Panc1 (cell line): ENCODE data around the gene PPA1.

Source experiments
- POLR2AphosphoS5 ChIP-seq: IDR thresholded peaks from 2 replicates; pipeline ENCODE4 v1.6.1; 2012; ENCODE audit warnings: mild to moderate bottlenecking, low read depth, low read length, moderate library complexity
- TCF7L2 ChIP-seq: IDR thresholded peaks from 2 replicates; pipeline ENCODE4 v1.6.1; 2011; ENCODE audit warnings: mild to moderate bottlenecking, low read depth, low read length, inconsistent platforms
- TF ChIP-seq, protein P1 (sequence below): fragments of 450-650 bp; IDR thresholded peaks from 2 replicates; pipeline ENCODE4 v1.5.1; 2017; ENCODE audit warnings: mild to moderate bottlenecking

DNA sequence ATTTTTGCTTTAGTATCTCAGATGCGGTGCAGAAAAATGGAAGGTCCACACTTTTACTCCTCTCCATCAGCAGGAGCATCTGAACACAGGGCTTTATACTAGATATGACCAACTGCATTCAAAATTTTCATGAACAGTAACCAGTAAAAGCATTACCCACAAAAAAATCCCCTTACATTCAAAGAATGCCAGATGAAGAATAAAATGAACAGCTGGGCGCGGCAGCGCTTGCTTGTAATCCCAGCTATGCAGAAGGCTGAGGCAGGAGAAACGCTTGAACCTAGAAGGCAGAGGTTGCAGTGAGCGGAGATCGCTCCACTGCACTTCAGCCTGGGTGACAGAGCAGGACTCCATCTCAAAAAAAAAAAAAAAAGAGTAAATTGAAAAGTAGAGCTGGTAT is 66.0 kb downstream of the PPA1 start:
- TF ChIP-seq, protein P1, sequence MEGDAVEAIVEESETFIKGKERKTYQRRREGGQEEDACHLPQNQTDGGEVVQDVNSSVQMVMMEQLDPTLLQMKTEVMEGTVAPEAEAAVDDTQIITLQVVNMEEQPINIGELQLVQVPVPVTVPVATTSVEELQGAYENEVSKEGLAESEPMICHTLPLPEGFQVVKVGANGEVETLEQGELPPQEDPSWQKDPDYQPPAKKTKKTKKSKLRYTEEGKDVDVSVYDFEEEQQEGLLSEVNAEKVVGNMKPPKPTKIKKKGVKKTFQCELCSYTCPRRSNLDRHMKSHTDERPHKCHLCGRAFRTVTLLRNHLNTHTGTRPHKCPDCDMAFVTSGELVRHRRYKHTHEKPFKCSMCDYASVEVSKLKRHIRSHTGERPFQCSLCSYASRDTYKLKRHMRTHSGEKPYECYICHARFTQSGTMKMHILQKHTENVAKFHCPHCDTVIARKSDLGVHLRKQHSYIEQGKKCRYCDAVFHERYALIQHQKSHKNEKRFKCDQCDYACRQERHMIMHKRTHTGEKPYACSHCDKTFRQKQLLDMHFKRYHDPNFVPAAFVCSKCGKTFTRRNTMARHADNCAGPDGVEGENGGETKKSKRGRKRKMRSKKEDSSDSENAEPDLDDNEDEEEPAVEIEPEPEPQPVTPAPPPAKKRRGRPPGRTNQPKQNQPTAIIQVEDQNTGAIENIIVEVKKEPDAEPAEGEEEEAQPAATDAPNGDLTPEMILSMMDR, result no peak
- no peak for TF ChIP-seq TCF7L2
- no peak for TF ChIP-seq POLR2AphosphoS5
